AG09319 (cell line): ENCODE data around the gene ARID1B.

Source experiments
- DNase-seq: peaks from one replicate; pipeline ENCODE4 v3.0.0-alpha.2; 2010; ENCODE audit warnings: low read depth; ENCODE audit errors: extremely low read depth
- CTCF ChIP-seq: IDR thresholded peaks from 2 replicates; pipeline ENCODE4 v1.5.1; 2011; ENCODE audit warnings: low read depth, mild to moderate bottlenecking, inconsistent platforms, low read length, moderate library complexity

The ARID1B gene

GRCh38 chr6:157077251-157077650 lies 300.1 kb downstream of the ARID1B start:
- no peak for DNase-seq
- TF ChIP-seq CTCF = no peak

- DNase-seq = no peak
- no peak for TF ChIP-seq CTCF
Observed at GRCh38 chr6:157078326-157078725, 301.1 kb downstream of the ARID1B start.

- no peak for DNase-seq
- no peak for TF ChIP-seq CTCF
Observed at GRCh38 chr6:157079277-157079676, 302.1 kb downstream of the ARID1B start.

DNA sequence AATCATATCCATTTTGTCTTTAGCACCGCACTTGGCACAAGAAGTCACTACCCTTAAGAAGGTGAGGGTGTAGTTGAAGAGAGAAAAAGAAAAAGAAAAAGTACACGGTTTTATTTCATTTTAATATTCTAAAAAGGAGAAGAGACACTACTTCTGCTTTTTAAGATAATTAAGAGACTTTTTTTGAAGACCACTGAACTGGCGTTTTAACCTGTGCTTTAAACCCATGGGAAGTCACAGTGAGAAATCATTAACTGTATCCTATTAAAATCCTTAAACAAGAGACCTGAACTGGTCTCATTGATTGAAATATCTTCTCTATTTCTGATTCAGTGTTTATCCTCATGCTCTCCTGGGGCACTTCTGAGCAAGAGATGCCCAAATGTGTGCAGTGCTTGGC lies 302.6 kb downstream of the ARID1B start:
- DNase-seq = no peak
- TF ChIP-seq CTCF = no peak

DNA sequence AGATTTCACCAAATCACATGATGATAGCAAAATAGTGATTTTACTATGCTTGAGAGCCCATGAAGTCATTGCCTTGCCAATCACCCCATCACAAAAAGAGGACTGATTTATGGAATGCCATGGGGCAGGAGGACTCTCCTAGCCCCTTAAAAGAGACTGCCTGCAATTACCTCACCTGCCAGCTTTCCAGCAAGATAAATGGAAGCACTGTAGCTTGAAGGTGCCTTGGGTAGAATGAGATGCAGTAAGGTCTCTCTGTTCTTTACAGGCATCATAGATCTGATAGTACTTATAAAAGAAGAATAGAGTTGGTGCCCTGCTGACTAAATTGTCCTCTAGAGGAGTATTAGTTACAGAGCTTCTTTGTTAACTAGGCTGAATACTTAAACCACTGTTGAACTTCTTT lies 303.8 kb downstream of the ARID1B start:
- TF ChIP-seq CTCF = no peak
- no peak for DNase-seq

GRCh38 chr6:157083343-157083742 lies 306.2 kb downstream of the ARID1B start:
- DNase-seq = no peak
- TF ChIP-seq CTCF = no peak

- DNase-seq = no peak
- TF ChIP-seq CTCF = no peak
Observed at GRCh38 chr6:157086632-157087031, 309.5 kb downstream of the ARID1B start.
